Gastroesophageal sphincter (tissue), 4 donors: Measurements from ENCODE around the gene PRKN. TPM values are rescaled to one million over a fixed set of nuclear protein-coding genes. Genes with fewer than 3 reads are reported as not detected.

Source experiments
- ATAC-seq: fragments of 150-250 bp; one replicate; pipeline ENCODE4 v1.9.1; 2016; ENCODE audit warnings: mild to moderate bottlenecking, moderate library complexity
- H3K27ac ChIP-seq, 4 donors: fragments of 200-600 bp; sonication (generic) in 3 of 4; 1 replicate in 3 of 4; 2 replicates in 1 of 4; pipeline ENCODE4 v1.5.1; 2016 to 2019
- H3K27me3 ChIP-seq: fragments of 200-600 bp; sonication (generic); one replicate; pipeline ENCODE4 v1.5.1; 2019
- H3K36me3 ChIP-seq, 2 donors: fragments of 200-600 bp; sonication (generic); one replicate each; pipeline ENCODE4 v1.5.1; 2019; ENCODE audit warnings: control low read depth in 1 of 2
- H3K4me1 ChIP-seq, 3 donors: fragments of 200-600 bp; sonication (generic); 1 replicate in 2 of 3; 2 replicates in 1 of 3; pipeline ENCODE4 v1.5.1; 2016 to 2019; ENCODE audit warnings: control low read depth in 2 of 3
- H3K4me3 ChIP-seq, 2 donors: fragments of 200-600 bp; sonication (generic); one replicate each; pipeline ENCODE4 v1.5.1; 2019; ENCODE audit warnings: mild to moderate bottlenecking in 1 of 2, moderate library complexity in 1 of 2
- H3K9me3 ChIP-seq, 3 donors: fragments of 200-600 bp; sonication (generic); one replicate each; pipeline ENCODE4 v1.5.1; 2017 to 2019; ENCODE audit warnings: control low read depth in 2 of 3
- CTCF ChIP-seq, 4 experiments: fragments of 200-600 bp in 2 of 4; fragments of 450-650 bp in 2 of 4; sonication (generic) in 1 of 4; IDR thresholded peaks; one replicate each; pipeline ENCODE4 v1.5.1; 2017 to 2019; ENCODE audit warnings: antibody characterized with exemption in 4 of 4, mild to moderate bottlenecking in 2 of 4, moderate library complexity in 2 of 4
- EP300 ChIP-seq: sonication (generic); formaldehyde crosslinking; IDR thresholded peaks from one replicate; pipeline ENCODE4 v1.6.1; 2017; ENCODE audit warnings: antibody characterized with exemption, mild to moderate bottlenecking
- POLR2A ChIP-seq, 2 donors: fragments of 450-650 bp; IDR thresholded peaks; one replicate each; pipeline ENCODE4 v1.6.1; 2017; ENCODE audit warnings: antibody characterized with exemption in 2 of 2, mild to moderate bottlenecking in 2 of 2, moderate library complexity in 1 of 2
- POLR2AphosphoS5 ChIP-seq: sonication (generic); formaldehyde crosslinking; IDR thresholded peaks from one replicate; pipeline ENCODE4 v1.6.1; 2017; ENCODE audit warnings: antibody characterized with exemption
- WGBS, 2 donors: methylation state at CpG; one replicate each; pipeline ENCODE4 v1.1.5; 2018; ENCODE audit warnings: low coverage in 1 of 2; 5-methylcytosine and 5-hydroxymethylcytosine counted together
- total RNA-seq, 4 donors: library from RNA; depleted of rRNA; stranded (reverse); fragments of >200 nt; gene quantifications; one replicate each; pipeline ENCODE4 v1.1.0, GENCODE V29; 2016

Gene PRKN
- 10 to 100 TPM in 3 of 4 donors, 1 to 10 TPM in 1; 8.4 to 58.6 (median 25.8) TPM for total RNA-seq

- H3K9me3 ChIP-seq, result peaks cover 0 to 4% (median 0%) of the 10 kb centered on the region in 3 donors
- H3K27ac ChIP-seq, result peak within 1 kb of the TSS; percentile 55 to 91 (median 83)
- peak within 1 kb of the TSS; percentile 78 to 94 for H3K4me3 ChIP-seq
- H3K4me1 ChIP-seq, result peaks cover 0 to 20% (median 7%) of the 10 kb centered on the region in 3 donors
- peak; percentile 68 for TF ChIP-seq POLR2AphosphoS5
- TF ChIP-seq EP300, result no peak
- peak; percentile 84 to 90 for TF ChIP-seq POLR2A (IDR thresholded peaks at IDR 0.05)
- TF ChIP-seq CTCF (IDR thresholded peaks at IDR 0.05), result no peak
- H3K36me3 ChIP-seq, result no peaks in the 10 kb centered on the region
- peak; percentile 99 for ATAC-seq
- WGBS, 2 donors, result 0 to 2% methylated on average over 6 to 11 of the region's 84 CpGs
- no peaks in the 10 kb centered on the region for H3K27me3 ChIP-seq
These were observed at the start of gene PRKN, which contains the start of gene PACRG for GRCh38 chr6:162727322-162728182. Gene PRKN, minus strand, starts transcription at chr6:162727766. Gene PACRG, plus strand, starts transcription at chr6:162727974.

DNA sequence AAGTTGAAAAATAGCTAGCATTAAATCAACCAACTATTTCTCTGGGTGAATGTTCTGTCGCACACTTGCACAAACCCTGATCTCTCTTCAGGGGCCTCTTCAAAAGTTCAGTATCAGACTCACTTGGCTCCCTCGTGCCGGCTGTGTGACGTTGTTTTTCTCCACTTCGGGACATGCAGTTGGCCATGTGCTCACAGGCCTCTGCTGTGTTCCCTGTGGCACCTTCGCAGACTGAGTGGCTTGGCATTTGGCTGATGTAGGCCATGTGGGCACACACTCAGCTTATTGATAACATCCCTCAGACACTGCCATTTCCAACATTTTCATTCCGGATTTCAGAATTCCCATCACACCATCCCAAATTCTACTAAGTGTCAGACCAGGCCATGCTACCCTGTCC, 49.5 kb upstream of the PRKN start:
- 67 to 76% methylated on average over 5 to 7 of the region's 7 CpGs for WGBS, 2 donors
- Histone ChIP-seq H3K4me1 (no peaks in the 10 kb centered on the region), H3K27ac (no peak overlapping the region), H3K27me3 (no peaks in the 10 kb centered on the region), H3K9me3 (peaks cover 0 to 14% (median 0%) of the 10 kb centered on the region in 3 donors), H3K36me3 (no peaks in the 10 kb centered on the region), H3K4me3 (no peak overlapping the region)
- TF ChIP-seq CTCF (IDR thresholded peaks at IDR 0.05) (no peak), EP300 (no peak), POLR2AphosphoS5 (no peak), POLR2A (IDR thresholded peaks at IDR 0.05) (no peak)
- no peak for ATAC-seq

- TF ChIP-seq CTCF (IDR thresholded peaks at IDR 0.05) (no peak), POLR2A (IDR thresholded peaks at IDR 0.05) (no peak), POLR2AphosphoS5 (no peak), EP300 (no peak)
These were observed 46.4 kb upstream of the PRKN start for GRCh38 chr6:162773996-162774395.

DNA sequence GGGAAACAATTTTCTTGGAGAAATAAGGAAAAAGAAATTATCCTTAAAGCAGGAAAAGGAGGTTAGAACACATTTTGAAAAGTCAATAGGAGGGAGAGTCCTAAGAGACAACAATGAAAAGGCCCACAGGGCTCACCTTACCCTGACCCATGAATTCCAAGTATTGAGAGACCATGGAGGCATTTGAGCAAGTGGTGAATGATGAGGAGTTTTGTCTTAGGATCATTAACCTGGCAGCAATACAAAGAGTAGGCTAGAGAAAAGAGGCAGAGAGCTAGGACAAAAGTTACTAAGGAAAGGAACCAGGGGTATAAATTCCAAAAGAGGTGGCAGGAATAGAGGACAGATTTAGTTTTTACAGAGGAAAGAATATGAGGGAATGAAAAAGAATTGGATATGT, 44.9 kb upstream of the PRKN start:
- no peaks in the 10 kb centered on the region for H3K4me1 ChIP-seq
- H3K27ac ChIP-seq, result no peak overlapping the region

More at GRCh38 chr6:162773996-162774395, 46.4 kb upstream of the PRKN start:
- no peak overlapping the region for H3K27ac ChIP-seq
- no peak for ATAC-seq
- H3K4me1 ChIP-seq, result no peaks in the 10 kb centered on the region
- no peaks in the 10 kb centered on the region for H3K27me3 ChIP-seq
- WGBS, 2 donors, result 58 to 70% methylated on average over 3 of the region's 3 CpGs
- H3K4me3 ChIP-seq, result no peak overlapping the region
- H3K9me3 ChIP-seq, result peaks cover 0 to under 1% (median 0%) of the 10 kb centered on the region in 3 donors
- no peaks in the 10 kb centered on the region for H3K36me3 ChIP-seq

More for the DNA sequence above, 44.9 kb upstream of the PRKN start:
- no peak for TF ChIP-seq CTCF (IDR thresholded peaks at IDR 0.05)
- TF ChIP-seq POLR2AphosphoS5, result no peak
- no peak for TF ChIP-seq POLR2A (IDR thresholded peaks at IDR 0.05)
- TF ChIP-seq EP300, result no peak
- no peaks in the 10 kb centered on the region for H3K36me3 ChIP-seq
- H3K9me3 ChIP-seq, result peaks cover 0 to 4% (median 0%) of the 10 kb centered on the region in 3 donors
- no peak overlapping the region for H3K4me3 ChIP-seq
- ATAC-seq, result no peak
- no peaks in the 10 kb centered on the region for H3K27me3 ChIP-seq
